Retina (tissue), 1 donor: ENCODE data around the gene CSK.
"Not testable (repeated sequence)": the region's sequence is repeated elsewhere in the genome, so short reads cannot be mapped to it uniquely, and the experiment has no call there.

ENCODE experiments used
- DNase-seq: peaks from one replicate; pipeline ENCODE4 v3.0.0-alpha.2; 2016

The CSK gene

GRCh38 chr15:74773329-74773728 is 8.6 kb upstream of the CSK start:
- no peak for DNase-seq

GRCh38 chr15:74773731-74774252 is 8.1 kb upstream of the CSK start:
- no peak for DNase-seq

GRCh38 chr15:74775132-74775562 is 6.7 kb upstream of the CSK start:
- DNase-seq = no peak

- no peak for DNase-seq
These were observed 6.0 kb upstream of the CSK start for GRCh38 chr15:74775894-74776293.

- DNase-seq = no peak
These were observed 4.8 kb upstream of the CSK start for GRCh38 chr15:74776821-74777768.

GRCh38 chr15:74777769-74778598 is 3.9 kb upstream of the CSK start:
- no peak for DNase-seq

GRCh38 chr15:74778599-74778970 is 3.3 kb upstream of the CSK start:
- no peak for DNase-seq

GRCh38 chr15:74779162-74779648 is 2.7 kb upstream of the CSK start:
- no peak for DNase-seq

GRCh38 chr15:74780523-74781430 is 1.1 kb upstream of the CSK start:
- no peak for DNase-seq

- no peak for DNase-seq
These were observed 585 bp downstream of the CSK start for GRCh38 chr15:74782259-74783071.

GRCh38 chr15:74783072-74783807 is 1.4 kb downstream of the CSK start:
- no peak for DNase-seq

- DNase-seq = no peak
These were observed 1.9 kb downstream of the CSK start for GRCh38 chr15:74783808-74784175.

- no peak for DNase-seq
These were observed 2.7 kb downstream of the CSK start for GRCh38 chr15:74784426-74785193.

- no peak for DNase-seq
These were observed 3.5 kb downstream of the CSK start for GRCh38 chr15:74785194-74786032.

- DNase-seq = not testable (repeated sequence)
These were observed 4.2 kb downstream of the CSK start for GRCh38 chr15:74786081-74786480.

- no peak for DNase-seq
These were observed 4.8 kb downstream of the CSK start for GRCh38 chr15:74786551-74787165.

GRCh38 chr15:74787251-74788041 is 5.6 kb downstream of the CSK start:
- DNase-seq = peak; percentile 54
